ENCODE results near the gene RPL39.
"Not testable (repeated sequence)": the region's sequence is repeated elsewhere in the genome, so short reads cannot be mapped to it uniquely, and the experiment has no call there.

Gene RPL39

DNA sequence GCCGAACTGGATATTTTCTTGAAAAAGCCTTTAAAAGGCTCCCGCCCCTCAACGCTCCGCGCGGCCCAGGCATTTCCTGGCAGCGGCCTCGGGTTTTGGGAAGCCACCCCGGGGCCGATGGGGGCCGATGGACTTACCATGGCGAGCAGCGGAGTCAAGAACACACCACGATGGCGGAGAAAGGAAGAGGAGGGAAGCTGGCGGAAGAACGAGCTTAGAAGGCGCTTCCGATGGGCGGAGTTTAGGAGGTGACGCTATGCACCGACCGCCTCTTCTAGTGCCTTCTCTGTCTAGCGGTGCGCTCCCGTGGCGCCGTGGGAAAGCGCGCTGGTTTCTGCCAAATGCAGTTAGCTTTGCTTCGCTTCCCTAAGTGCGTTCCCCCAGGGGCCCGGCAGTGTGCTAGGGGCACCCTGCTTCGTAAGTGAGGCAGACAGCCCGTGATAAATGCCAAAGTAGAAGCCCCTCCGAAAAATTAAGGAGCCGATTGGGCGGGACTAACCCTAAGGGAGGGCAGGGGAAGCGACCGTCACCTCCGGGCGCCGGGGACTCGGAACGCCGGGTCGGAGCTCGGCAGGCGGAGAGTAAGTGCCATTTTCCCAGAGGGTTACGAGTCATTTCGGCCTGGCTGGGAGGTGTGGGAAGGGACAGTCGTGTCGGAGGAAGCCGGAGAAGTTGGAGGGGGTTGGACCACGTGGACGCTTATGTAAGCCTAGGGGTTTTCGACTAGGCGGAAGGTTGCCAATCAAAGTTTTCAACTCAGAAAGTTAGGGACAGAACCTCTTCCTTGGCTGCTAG lies at the start of gene RPL39:
Gene RPL39, minus strand, starts transcription at position 194 of the 795 bp plus-strand sequence. Its CDS starts 54 bp downstream, at position 140.
- DNase-seq = peak; percentile 86

DNA sequence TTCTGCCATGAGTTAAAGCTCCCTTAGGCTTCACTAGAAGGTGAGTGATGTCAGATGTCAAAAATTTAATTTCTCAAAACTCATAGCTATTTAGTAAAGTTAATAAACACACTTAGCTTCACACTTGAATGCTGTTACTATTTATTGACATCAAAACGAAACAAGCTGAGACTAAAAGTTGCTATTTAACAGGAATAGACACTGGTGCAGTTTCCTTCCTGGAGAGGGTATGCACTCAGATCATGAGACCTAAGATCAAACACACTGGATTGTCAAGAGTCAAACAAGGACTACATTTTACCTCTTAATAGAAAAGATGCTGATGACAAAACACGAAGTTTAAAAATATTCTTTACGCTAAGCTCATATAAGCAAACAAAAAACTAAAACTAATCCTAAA lies 42.5 kb upstream of the RPL39 start:
- DNase-seq = no peak

DNA sequence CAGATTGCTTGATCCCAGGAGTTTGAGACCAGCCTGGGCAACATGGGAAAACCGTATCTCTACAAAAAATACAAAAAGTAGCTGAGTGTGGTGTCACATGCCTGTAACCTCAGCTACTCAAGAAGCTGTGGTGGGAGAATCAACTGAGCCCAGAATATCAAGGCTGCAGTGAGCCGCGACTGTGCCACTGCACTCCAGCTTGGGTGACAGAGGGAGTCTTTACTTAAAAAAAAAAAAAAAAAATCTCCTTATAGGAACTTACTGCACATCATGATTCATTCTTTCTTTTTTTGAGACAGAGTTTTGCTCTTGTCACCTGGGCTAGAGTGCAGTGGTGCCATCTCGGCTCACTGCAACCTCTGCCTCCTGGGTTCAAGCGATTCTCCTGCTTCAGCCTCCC lies 37.0 kb upstream of the RPL39 start:
- no peak for DNase-seq

DNA sequence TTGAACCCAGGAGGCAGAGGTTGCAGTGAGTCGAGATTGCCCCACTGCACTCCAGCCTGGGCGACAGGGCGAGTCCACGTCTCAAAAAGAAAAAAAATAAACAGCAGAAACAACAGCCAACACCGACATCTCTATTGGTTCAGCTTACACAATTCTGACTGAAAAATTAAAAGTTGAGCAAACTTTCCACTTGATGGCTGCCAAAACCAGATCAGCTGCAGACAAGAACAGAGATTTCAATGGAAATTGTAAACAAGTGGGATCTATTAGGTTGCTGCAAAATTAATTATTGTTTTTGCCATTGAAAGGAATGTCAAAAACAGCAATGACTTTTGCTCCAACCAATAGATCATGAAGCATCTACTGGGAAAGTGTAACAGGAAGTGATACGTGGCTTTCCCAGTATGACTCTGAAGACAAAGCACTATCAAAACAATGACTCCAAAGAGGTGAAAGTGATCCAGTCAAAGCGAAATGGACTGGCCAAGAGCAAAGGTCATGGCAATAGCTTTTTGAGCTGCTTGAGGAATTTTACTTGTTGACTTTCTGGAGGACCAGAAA lies 35.0 kb upstream of the RPL39 start:
- peak; percentile 62 for DNase-seq

DNA sequence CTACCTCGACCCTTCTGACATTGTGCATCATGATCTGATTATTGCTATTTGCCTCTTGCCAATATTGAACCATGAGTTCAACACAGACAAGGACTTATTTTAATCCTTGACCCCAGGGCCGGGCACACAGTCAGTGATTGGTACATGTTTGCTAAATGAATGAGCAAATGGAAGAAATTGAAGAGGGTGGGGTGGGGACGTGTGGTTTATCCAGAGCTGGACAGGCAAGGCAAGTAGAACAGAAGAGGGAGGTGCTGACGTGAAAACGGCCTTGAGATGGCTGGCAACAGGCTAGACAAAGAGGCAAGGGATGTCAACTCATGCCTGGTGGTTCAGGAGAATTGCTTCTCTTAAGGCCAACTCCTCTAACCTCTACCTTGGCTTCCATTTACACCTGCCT lies 32.8 kb upstream of the RPL39 start:
- DNase-seq = not testable (repeated sequence)

DNA sequence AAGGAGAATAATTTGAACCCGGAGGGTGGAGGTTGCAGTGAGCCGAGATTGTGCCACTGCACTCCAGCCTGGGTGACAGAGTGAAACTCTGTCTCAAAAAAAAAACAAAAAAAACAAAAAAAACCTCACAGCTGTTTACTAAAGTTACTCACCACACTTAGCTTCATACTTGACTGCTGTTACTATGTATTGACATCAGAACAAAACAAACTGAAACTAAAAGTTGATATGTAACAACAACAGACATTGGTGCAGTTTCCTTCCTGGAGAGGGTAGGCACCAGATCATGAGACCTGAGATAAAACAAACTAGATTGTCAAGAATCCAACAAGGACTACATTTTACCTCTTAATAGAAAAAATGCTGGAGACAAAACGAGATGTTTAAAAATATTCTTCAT lies 30.3 kb upstream of the RPL39 start:
- DNase-seq = peak; percentile 36

DNA sequence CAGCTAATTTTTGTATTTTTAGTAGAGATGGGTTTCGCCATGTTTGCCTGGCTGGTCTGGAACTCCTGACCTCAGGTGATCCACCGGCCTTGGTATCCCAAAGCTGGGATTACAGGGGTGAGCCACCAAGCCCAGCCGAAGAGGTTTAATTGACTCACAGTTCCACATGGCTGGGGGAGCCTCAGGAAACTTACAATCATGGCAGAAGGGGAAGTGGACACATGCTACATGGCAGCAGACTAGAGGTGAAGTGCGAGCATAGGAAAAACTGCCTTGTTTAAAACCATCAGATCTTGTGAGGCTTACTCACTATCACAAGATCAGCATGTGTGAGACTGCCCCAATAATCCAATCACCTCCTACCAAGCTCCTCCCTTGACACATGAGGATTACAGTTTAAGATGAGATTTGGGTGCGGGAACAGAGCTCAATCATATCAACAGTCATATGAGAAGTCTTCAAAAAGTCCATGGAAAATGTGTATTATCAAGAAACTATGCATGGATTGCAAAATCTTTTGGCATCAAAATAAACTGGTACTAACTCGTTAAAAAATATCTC lies 25.8 kb upstream of the RPL39 start:
- DNase-seq = no peak

DNA sequence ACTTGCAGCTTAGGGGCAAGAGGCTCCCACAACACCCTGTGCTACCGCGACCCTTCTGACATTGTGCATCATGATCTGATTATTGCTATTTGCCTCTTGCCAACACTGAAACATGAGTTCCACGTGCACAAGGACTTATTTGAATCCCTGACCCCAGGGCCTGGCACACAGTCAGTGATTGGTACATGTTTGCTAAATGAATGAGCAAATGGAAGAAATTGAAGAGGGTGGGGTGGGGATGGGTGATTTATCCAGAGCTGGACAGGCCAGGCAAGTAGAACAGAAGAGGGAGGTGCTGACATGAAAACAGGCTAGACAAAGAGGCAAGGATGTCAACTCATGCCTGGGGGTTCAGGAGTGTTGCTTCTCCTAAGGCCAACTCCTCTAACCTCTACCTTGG lies 24.9 kb upstream of the RPL39 start:
- DNase-seq = no peak

DNA sequence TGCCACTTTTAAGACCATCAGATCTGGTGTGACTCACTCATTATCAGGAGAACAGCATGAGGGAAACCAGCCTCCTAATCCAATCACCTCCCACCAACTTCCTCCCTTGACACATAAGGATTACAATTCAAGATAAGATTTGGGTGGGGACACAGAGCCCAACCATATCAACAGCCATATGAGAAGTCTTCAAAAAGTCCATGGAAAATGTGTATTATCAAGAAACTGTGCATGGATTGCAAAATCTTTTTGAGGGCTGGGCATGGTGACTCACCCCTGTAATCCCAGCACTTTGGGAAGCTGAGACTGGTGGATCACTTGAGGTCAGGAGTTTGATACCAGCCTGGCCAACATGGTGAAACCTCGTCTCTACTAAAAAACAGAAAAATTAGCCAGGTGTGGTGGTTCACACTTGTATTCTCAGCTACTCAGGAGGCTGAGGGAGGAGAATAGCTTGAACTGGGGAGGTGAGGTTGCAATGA lies 17.8 kb upstream of the RPL39 start:
- no peak for DNase-seq

DNA sequence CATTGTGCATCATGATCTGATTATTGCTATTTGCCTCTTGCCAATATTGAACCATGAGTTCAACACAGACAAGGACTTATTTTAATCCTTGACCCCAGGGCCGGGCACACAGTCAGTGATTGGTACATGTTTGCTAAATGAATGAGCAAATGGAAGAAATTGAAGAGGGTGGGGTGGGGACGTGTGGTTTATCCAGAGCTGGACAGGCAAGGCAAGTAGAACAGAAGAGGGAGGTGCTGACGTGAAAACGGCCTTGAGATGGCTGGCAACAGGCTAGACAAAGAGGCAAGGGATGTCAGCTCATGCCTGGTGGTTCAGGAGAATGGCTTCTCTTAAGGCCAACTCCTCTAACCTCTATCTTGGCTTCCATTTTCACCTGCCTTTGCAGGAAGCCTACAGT lies 17.0 kb upstream of the RPL39 start:
- not testable (repeated sequence) for DNase-seq

DNA sequence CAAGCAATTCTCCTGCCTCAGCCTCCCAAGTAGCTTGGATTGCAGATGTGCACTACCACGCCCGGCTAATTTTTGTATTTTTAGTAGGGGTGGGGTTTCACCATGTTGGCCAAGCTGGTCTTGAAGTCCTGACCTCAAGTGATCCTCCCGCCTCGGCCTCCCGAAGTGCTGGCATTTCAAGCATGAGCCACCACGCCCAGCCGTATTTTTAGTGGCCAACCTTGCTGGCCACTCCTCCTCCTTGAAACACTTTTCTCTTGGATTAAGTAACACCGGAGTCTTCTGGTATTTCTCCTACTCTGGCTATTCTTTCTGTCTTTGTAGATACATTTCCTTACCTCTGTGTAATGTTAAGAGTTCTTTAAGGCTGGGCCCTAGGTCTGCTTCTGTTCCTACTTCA lies 11.1 kb upstream of the RPL39 start:
- no peak for DNase-seq

DNA sequence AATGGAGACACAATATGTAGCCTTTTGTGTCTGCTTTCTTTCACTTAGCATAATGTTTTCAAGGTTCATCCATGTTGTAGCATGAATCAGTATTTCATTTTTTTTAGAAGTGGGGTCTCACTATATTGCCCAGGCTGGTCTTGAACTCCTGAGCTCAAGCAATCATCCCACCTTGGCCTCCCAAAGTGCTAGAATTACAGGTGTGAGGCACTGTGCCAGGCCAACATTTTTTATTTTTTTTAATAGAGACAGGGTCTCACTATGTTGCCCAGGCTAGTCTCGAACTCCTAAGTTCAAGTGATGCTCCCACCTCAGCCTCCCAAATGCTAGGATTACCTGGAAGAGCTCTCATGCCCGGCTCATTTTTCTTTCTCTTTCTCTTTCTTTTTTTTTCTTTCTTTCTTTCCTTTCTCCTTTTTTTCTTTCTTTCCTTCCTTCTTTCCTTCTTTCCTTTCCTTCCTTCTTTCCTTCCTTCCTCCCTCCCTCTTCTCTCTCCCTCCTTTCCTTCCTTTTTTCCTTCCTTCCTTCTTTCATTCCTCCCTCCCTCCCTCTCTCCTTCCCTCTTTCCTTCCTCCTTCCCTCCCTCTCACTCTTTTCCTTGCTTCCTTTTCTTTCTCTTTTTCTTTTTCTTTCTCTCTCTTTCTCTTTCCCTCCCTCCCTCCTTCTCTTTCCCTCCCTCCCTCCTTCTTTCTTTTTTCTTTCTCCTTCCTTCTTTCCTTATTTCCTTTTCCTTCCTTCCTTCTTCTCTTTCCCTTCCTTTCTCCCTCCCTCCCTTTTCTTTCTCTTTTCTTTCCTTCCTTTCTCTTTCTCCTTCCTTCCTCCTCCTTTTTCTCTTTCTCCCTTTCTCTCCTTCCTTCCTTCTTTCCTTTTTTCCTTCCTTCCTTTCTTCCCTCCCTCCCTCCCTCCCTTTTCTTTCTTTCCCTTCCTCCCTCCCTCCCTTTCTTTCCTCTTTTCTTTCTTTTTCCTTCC lies 10.1 kb upstream of the RPL39 start:
- DNase-seq = no peak

DNA sequence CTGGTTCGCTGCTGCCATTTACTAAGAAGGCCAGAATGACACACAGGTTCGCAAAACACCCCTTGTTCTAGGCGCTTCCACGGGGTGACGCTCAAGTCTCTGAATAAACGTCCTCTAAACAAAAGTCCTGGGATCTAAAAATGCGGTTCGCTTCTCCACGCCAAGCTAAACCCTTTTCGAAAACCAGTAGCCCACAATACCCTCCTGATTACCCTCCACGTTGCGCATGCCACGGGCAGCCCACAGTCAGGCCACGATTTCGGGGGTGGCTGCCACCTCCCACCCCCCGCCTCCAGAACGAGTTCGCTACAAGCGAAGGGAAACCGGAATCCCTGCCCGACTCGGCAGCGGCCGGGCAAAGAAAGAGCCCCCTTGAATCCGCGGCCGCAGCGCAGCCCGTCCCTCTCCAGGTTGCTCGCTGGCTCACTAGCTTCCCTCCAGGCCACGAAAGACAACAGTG lies 423 bp downstream of the RPL39 start:
- peak; percentile 36 for DNase-seq

DNA sequence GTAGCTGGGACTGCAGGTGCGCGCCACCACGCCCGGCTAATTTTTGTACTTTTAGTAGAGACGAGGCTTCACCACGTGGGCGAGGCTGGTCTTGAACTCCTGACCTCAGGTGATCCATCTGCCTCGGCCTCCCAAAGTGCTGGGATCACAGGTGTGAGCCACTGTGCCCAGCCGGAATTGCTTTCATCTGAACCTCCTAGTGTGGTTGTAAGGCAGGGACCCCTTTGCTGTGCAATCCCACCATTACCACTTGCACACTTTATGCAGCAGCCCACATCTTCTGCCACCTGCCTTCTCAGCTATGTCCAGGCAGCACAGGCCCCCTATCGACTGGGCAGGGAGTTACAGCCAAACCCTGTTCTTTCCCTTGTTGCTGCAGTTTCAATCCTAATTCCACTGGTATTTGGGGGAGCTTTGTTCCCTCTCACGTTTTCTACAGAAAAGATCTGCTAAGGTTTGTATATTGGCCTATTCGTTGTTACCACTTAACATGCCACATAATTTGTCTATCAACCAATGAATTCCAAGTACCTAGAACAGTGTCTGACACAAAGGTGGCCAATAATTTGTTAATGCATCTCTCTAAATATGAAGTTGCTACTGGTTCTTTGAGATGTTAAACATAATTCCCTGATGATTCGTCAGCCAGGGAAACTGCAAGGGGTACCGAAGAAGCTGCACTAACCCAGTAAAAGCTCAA lies 6.5 kb downstream of the RPL39 start:
- DNase-seq = peak; percentile 68

DNA sequence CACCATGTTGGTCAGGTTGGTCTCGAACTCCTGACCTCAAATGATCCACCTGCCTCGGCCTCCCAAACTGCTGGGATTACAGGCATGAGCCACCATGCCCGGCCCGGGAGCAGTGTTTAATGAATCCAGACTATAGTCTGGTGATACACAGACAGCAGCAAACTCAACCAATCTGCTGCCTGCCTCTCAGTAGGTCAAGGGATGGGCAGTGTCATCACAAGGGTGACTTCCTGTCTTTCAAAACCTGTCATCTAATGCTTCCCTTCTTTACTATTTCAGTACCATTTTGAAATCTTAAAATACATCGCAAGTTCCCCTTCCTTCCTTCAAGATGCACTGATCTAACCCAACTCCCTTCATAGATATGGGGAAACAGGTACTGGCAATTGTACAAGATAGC lies 8.4 kb downstream of the RPL39 start:
- DNase-seq = no peak

DNA sequence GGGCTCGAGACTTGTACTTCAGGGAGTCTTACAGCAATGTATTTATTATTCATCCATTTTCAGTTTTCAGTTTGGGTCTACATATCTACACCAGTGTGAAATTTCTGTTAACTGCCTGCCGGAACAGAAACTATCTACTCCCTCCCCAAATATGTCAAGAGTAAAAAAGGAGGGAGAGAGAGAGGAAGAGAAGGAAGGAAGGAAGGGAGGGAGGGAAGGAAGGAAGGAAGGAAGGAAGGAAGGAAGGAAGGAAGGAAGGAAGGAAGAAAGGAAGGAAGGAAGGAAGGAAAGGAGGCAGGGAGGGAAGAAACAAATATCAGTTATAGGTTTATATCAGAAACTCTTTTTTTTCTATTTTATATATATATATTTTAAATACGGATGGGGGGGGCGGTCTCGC lies 12.6 kb downstream of the RPL39 start:
- DNase-seq = no peak

DNA sequence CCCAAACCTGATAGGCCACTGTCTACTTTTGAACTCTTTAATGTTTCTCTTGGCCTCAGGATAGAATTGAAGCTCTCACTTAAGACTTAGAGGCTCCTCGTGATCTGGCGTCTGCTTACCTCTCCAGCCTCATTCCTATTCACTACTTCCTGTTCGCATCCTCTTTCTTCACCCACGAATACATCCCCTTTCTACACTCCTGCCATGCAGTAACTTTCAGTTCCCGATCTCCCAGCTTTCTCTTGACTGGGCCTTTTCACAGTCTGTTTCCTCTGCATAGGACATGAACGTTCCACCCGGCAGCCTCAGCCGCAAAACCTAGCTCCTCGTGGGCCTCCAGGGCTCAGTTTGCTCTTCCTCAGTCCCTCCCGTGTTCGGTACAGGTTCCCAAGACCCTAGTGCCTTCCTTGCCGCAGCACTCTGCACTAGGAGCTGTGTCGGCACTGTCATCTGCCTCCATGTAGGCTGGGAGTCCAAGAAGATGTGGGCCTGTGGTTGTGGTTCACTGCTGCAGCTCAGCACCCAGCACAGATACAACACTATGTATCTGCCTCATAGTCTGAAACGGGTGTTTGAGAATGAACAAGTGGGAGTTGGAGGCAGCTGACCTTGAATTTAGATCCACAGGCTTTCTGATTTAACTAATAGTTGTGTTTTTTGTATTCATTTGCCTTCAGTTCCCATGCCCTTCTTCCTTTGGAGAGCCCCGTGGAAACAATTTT lies 15.8 kb downstream of the RPL39 start:
- DNase-seq = no peak

DNA sequence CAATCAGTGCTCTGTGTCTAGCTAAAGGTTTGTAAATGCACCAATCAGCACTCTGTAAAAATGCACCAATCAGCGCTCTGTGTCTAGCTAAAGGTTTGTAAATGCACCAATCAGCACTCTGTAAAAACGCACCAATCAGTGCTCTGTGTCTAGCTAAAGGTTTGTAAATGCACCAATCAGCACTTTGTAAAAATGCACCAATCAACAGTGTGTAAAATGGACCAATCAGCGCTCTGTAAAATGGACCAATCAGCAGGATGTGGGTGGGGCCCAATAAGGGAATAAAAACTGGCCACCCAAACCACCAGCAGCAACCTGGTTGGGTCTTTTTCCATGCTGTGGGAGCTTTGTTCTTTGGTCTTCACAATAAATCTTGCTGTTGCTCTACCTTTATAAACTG lies 22.0 kb downstream of the RPL39 start:
- not testable (repeated sequence) for DNase-seq

DNA sequence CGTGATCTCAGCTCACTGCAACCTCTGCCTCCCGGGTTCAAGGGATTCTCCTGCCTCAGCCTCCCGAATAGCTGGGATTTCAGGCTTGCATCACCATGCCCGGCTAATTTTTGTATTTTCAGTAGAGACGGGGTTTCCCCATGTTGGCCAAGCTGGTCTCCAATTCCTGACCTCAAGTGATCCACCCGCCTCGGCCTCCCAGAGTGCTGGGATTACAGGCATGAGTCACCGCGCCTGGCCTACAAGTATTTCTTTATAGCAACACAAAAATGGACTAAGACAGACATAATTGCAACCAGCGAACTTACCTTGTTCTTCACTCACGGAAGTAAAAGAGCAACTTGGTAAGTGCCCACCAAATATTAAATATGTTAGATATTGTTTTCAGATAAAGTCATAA lies 23.0 kb downstream of the RPL39 start:
- DNase-seq = not testable (repeated sequence)

DNA sequence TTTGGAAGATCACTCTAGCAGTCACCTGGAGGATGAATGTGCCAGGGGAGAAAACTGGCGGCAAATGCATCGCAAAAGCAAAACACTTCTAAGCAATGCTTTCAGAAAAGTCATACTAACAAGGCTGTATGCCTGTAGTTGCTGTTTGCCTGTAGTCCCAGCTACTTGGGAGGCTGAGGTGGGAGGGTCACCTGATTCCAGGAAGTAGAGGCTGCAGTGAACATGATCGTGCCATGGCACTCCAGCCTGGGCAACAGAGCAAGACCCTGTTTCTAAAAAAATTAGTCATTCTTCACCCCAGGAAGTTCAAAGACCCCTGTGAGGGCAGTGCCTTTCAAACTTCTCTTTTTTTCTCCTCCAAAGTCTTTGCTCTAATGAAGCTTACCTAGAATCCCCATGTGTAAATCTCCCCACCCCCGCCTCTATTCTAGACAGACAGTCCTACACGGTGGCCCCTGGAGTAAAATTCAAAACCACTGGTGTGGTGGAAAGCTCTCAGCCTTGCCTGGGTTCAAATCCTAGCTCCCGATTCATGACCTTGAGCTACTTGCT lies 27.5 kb downstream of the RPL39 start:
- DNase-seq = no peak

DNA sequence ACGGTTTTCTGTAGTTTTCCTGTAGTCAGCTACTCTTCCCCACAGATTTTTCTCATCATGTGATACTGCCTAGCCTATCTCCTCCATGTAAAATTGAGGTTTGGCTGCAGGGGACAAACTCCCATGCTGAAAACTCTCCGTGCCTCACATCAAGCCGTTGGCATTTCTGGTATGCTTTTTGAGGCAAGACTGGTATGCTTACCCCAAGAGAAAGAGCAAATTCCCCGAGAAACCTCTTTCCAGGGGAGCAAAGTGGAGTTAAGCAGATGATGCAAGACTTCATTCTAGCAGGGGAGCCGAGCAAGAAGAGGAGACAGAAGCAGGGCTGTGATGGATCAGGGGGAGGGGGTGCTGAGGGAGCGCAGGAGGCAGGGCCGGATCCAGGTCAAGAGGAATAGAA lies 28.2 kb downstream of the RPL39 start:
- DNase-seq = no peak

Measured in activated CD4-positive, alpha-beta T cell treated with anti-CD3 and anti-CD28 coated beads, Interleukin-2, Interleukin-6, amounts not matched to agents 100 ng/mL and 50 ng/mL, durations not matched to agents 16 hours and 8 hours (primary cell).